DND-41 (cell line): Measurements from ENCODE around the gene NUS1.
"Not testable (repeated sequence)": the region's sequence is repeated elsewhere in the genome, so short reads cannot be mapped to it uniquely, and the experiment has no call there.

Experiments
- ATAC-seq: fragments of 200-7000 bp; cut with Tn5 transposase; 3 replicates; pipeline ENCODE4 v1.9.1; 2021; ENCODE audit warnings: low read depth; ENCODE audit not compliant: insufficient read depth
- DNase-seq: peaks from one replicate; pipeline ENCODE4 v3.0.0-alpha.2; 2020
- H2AFZ ChIP-seq: 2 replicates; pipeline ENCODE4 v1.6.0; 2012; ENCODE audit warnings: low read depth, low read length
- H3K27ac ChIP-seq: 2 replicates; pipeline ENCODE4 v1.5.1; 2012; ENCODE audit warnings: low read length, inconsistent platforms
- H3K27me3 ChIP-seq: fragments of 200-600 bp; sonication (generic); 2 replicates; pipeline ENCODE4 v1.6.0; 2012; ENCODE audit warnings: low read length, mild to moderate bottlenecking, inconsistent platforms; ENCODE audit not compliant: insufficient read depth, poor library complexity
- H3K36me3 ChIP-seq: 2 replicates; pipeline ENCODE4 v1.5.1; 2012; ENCODE audit warnings: low read length, inconsistent platforms; ENCODE audit not compliant: insufficient read depth
- H3K4me1 ChIP-seq: 2 replicates; pipeline ENCODE4 v1.5.1; 2012; ENCODE audit warnings: mild to moderate bottlenecking, low read length; ENCODE audit not compliant: insufficient read depth
- H3K4me2 ChIP-seq: 2 replicates; pipeline ENCODE4 v1.6.0; 2012; ENCODE audit warnings: mild to moderate bottlenecking, moderate library complexity, low read length, inconsistent platforms; ENCODE audit not compliant: insufficient read depth
- H3K4me3 ChIP-seq, 2 experiments: fragments of 200-600 bp in 1 of 2; shearing (Covaris generic) in 1 of 2; 2 replicates each; pipeline ENCODE4 v1.5.1; 2012 to 2016; ENCODE audit warnings: inconsistent platforms in 2 of 2, low read length in 2 of 2, mild to moderate bottlenecking in 2 of 2, low read depth in 1 of 2, moderate library complexity in 1 of 2
- H3K79me2 ChIP-seq: 2 replicates; pipeline ENCODE4 v1.6.0; 2012; ENCODE audit warnings: low read length, inconsistent platforms; ENCODE audit not compliant: insufficient read depth
- H3K9ac ChIP-seq: 2 replicates; pipeline ENCODE4 v1.6.0; 2012; ENCODE audit warnings: low read depth, mild to moderate bottlenecking, inconsistent platforms, low read length, moderate library complexity
- H3K9me3 ChIP-seq: 2 replicates; pipeline ENCODE4 v1.5.1; 2012; ENCODE audit warnings: low read length, moderate library complexity, mild to moderate bottlenecking, inconsistent platforms; ENCODE audit not compliant: insufficient read depth, severe bottlenecking
- H4K20me1 ChIP-seq: 2 replicates; pipeline ENCODE4 v1.6.0; 2012; ENCODE audit warnings: low read length; ENCODE audit not compliant: insufficient read depth
- CTCF ChIP-seq: IDR thresholded peaks from 2 replicates; pipeline ENCODE4 v1.5.1; 2012; ENCODE audit warnings: borderline replicate concordance, low read length, moderate library complexity, mild to moderate bottlenecking; ENCODE audit not compliant: poor library complexity, severe bottlenecking; ENCODE audit errors: extremely low read depth
- EZH2 ChIP-seq: IDR thresholded peaks from 3 replicates; pipeline ENCODE4 v1.6.1; 2012; ENCODE audit warnings: borderline replicate concordance, low read depth, mild to moderate bottlenecking, moderate library complexity, low read length, inconsistent platforms; ENCODE audit not compliant: severe bottlenecking

NUS1 gene

GRCh38 chr6:117655380-117655779, 19.9 kb upstream of the NUS1 start:
- Histone ChIP-seq H3K9me3 (no peaks in the 10 kb centered on the region), H3K4me1 (peaks cover 9% of the 10 kb centered on the region; the same call in 1 of the 2 replicates), H3K27me3 (no peaks in the 10 kb centered on the region), H3K4me3 (no peak overlapping the region), H3K9ac (no peak overlapping the region), H3K36me3 (peaks cover 2% of the 10 kb centered on the region; the same call in 1 of the 2 replicates), H4K20me1 (no peaks in the 10 kb centered on the region), H3K4me2 (no peak overlapping the region), H3K27ac (no peak overlapping the region), H2AFZ (no peak overlapping the region), H3K79me2 (no peaks in the 10 kb centered on the region)
- DNase-seq (peak; percentile 32), ATAC-seq (peak; percentile 97)
- TF ChIP-seq CTCF, result no peak
- TF ChIP-seq EZH2, result no peak

- Histone ChIP-seq H2AFZ (no peak overlapping the region), H4K20me1 (no peaks in the 10 kb centered on the region), H3K27me3 (no peaks in the 10 kb centered on the region), H3K79me2 (no peaks in the 10 kb centered on the region), H3K9me3 (no peaks in the 10 kb centered on the region), H3K4me3 (no peak overlapping the region), H3K4me2 (no peak overlapping the region), H3K9ac (no peak overlapping the region), H3K27ac (no peak overlapping the region), H3K4me1 (no peaks in the 10 kb centered on the region), H3K36me3 (no peaks in the 10 kb centered on the region)
- ATAC-seq (no peak), DNase-seq (no peak)
- TF ChIP-seq EZH2, result no peak
Observed at GRCh38 chr6:117666881-117667280, 8.4 kb upstream of the NUS1 start.

- no peak overlapping the region for H2AFZ ChIP-seq
- DNase-seq (no peak), ATAC-seq (no peak)
- H3K9me3 ChIP-seq, result no peaks in the 10 kb centered on the region
- no peaks in the 10 kb centered on the region for H3K27me3 ChIP-seq
- H3K4me3 ChIP-seq, result no peak overlapping the region
- no peak overlapping the region for H3K27ac ChIP-seq
- TF ChIP-seq CTCF (no peak), EZH2 (no peak)
- no peaks in the 10 kb centered on the region for H4K20me1 ChIP-seq
- no peaks in the 10 kb centered on the region for H3K36me3 ChIP-seq
- H3K79me2 ChIP-seq, result no peaks in the 10 kb centered on the region
- H3K4me1 ChIP-seq, result peaks cover 3% of the 10 kb centered on the region
- H3K9ac ChIP-seq, result no peak overlapping the region
- H3K4me2 ChIP-seq, result no peak overlapping the region
Observed at GRCh38 chr6:117668736-117669135, 6.5 kb upstream of the NUS1 start.

GRCh38 chr6:117674503-117674902, 766 bp upstream of the NUS1 start:
- H4K20me1 ChIP-seq, result peaks cover 25% of the 10 kb centered on the region
- H3K4me2 ChIP-seq, result peak overlapping the region; percentile 90
- no peaks in the 10 kb centered on the region for H3K9me3 ChIP-seq
- H3K27me3 ChIP-seq, result no peaks in the 10 kb centered on the region
- ATAC-seq, result no peak
- H3K36me3 ChIP-seq, result peaks cover 9% of the 10 kb centered on the region
- no peak for TF ChIP-seq EZH2
- TF ChIP-seq CTCF, result no peak
- peaks cover 45% of the 10 kb centered on the region for H3K79me2 ChIP-seq
- peak overlapping the region; percentile 76 for H3K27ac ChIP-seq
- no peak for DNase-seq
- H3K9ac ChIP-seq, result peak overlapping the region; percentile 60
- H3K4me3 ChIP-seq, result peak overlapping the region; percentile 25 to 64; a peak in 3 of 4 replicates
- H3K4me1 ChIP-seq, result peaks cover 44% of the 10 kb centered on the region
- H2AFZ ChIP-seq, result peak overlapping the region; percentile 98

GRCh38 chr6:117675658-117676301, 511 bp downstream of the NUS1 start:
- peaks cover 58% of the 10 kb centered on the region for H3K79me2 ChIP-seq
- peak overlapping the region; percentile 87 for H3K4me2 ChIP-seq
- peaks cover 54% of the 10 kb centered on the region for H3K4me1 ChIP-seq
- H2AFZ ChIP-seq, result peak overlapping the region; percentile 55; the same call in 1 of the 2 replicates
- H3K27ac ChIP-seq, result peak overlapping the region; percentile 74
- H3K9me3 ChIP-seq, H3K27me3 ChIP-seq: not testable (repeated sequence)
- H3K36me3 ChIP-seq, result peaks cover 12% of the 10 kb centered on the region
- peaks cover 38% of the 10 kb centered on the region for H4K20me1 ChIP-seq
- DNase-seq (peak; percentile 15), ATAC-seq (peak; percentile 58)
- H3K9ac ChIP-seq, result peak overlapping the region; percentile 60
- H3K4me3 ChIP-seq, result peak overlapping the region; percentile 64 to 81; a peak in 3 of 4 replicates
